Liver (tissue), 2 donors: ENCODE results near the gene FAM131C.

ENCODE experiments used
- EGR1 ChIP-seq, 2 donors: IDR thresholded peaks; 2 replicates each; pipeline ENCODE4 v1.6.1; 2016 to 2018; ENCODE audit warnings: antibody characterized with exemption in 2 of 2, low read depth in 2 of 2
- TF ChIP-seq, protein P1 (sequence below): IDR thresholded peaks from 2 replicates; pipeline ENCODE4 v1.6.1; 2016; ENCODE audit warnings: antibody characterized with exemption, mild to moderate bottlenecking
- donor health status: healthy.

- no peak for TF ChIP-seq EGR1 (IDR thresholded peaks at IDR 0.05; ENCODE audit: low read depth in 2 of 2)
- TF ChIP-seq, protein P1, sequence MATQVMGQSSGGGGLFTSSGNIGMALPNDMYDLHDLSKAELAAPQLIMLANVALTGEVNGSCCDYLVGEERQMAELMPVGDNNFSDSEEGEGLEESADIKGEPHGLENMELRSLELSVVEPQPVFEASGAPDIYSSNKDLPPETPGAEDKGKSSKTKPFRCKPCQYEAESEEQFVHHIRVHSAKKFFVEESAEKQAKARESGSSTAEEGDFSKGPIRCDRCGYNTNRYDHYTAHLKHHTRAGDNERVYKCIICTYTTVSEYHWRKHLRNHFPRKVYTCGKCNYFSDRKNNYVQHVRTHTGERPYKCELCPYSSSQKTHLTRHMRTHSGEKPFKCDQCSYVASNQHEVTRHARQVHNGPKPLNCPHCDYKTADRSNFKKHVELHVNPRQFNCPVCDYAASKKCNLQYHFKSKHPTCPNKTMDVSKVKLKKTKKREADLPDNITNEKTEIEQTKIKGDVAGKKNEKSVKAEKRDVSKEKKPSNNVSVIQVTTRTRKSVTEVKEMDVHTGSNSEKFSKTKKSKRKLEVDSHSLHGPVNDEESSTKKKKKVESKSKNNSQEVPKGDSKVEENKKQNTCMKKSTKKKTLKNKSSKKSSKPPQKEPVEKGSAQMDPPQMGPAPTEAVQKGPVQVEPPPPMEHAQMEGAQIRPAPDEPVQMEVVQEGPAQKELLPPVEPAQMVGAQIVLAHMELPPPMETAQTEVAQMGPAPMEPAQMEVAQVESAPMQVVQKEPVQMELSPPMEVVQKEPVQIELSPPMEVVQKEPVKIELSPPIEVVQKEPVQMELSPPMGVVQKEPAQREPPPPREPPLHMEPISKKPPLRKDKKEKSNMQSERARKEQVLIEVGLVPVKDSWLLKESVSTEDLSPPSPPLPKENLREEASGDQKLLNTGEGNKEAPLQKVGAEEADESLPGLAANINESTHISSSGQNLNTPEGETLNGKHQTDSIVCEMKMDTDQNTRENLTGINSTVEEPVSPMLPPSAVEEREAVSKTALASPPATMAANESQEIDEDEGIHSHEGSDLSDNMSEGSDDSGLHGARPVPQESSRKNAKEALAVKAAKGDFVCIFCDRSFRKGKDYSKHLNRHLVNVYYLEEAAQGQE = no peak
These were observed 10.0 kb upstream of the FAM131C start for GRCh38 chr1:16083486-16083885.
